ENCODE results near the gene PSME3IP1.
"Not testable (repeated sequence)": the region's sequence is repeated elsewhere in the genome, so short reads cannot be mapped to it uniquely, and the experiment has no call there.

The PSME3IP1 gene

DNA sequence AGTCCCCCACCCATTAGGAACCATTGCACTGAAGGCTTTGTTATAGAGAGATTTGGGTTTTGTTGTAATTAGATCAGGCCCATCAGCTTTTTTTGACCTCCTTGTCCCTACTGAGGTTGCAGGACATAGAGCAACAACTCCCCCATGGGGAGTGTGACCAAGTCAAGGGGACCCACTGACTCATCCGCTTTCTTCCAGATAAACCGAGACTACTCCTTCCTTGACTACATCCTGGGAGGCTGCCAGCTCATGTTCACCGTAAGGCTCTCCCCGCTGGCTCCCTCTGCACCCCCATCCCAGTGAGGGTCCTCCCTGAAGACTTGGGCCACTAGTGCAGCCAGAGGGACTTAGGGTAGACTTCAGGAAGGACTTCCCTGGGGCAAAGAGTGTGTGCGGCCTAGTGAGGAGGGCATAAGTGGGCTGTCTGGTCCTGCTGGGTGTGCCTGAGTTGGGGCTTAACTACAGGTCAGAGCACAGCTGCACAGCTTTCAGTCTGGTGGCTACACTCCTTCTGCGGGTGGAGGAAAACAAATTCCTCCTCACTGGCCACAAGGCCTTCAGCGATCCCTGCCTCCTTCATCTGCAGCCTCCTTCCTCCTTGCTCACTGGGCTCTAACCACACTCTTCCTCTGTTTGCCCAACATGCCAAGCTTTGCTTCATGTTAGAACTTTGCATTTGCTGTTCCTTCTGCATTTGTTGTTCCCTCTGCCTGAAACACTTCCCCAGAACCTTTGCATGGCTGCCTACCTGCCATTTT is 62.4 kb downstream of the PSME3IP1 start:
- DNase-seq, result no peak

DNA sequence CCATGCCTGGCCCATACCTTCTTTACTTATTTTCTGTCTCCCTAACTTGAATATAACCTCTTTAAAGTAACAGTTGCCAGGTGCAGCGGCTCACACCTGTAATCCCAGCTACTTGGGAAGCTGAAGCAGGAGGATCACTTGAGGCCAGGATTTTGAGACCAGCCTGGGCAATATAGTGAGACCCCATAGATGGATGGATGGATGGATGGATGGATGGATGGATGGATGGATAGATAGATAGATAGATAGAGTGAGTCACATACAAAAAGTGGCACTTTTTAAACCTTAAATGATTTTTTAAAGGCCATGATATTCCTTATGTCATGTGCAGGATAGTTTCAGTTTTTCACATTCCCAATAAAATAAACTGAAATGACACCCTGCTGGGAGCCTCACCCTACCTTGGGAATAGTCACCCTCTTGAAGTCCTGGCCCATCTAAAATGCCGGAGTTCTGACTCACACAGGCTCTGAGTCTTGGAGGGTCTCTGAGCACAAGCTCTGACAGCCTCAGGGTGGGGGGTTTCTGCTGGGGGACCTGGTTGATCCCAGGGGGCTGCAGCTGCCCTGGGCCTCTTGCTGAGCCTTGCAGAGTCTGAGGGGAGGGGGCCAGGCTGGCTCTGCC is 67.3 kb downstream of the PSME3IP1 start:
- no peak for DNase-seq

DNA sequence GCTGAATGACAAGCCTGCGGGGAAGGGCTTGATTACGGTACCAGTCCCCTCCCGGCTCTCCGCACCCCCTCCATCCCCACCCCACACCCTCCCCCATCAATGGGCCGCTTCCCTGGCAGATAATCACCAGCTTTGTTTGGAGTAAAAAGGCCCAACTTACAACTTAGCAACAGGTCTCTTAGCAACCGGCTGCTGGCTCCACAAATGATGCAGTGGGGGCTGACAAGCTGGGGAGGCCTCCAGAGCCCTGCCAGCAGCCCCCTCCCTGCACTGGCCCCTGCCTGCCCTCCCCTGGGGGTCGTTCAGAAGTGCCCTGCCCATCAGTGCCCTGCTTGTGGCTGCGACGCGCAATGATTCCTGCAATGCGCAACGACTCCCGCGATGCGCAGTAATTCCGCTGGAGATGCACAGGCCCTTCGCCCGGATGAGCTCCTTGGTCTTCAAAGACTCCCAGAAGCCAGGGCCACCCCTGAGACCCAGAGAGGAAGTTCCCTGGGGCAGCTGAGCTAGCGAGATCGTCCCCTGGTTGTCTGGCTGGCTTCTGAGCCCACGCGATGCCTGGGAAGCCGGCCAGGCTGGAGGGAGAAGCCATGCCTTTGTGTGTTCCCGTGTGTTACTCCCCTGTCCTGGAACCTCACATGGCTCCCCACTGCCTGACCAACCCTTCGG is 70.2 kb downstream of the PSME3IP1 start:
- no peak for DNase-seq

DNA sequence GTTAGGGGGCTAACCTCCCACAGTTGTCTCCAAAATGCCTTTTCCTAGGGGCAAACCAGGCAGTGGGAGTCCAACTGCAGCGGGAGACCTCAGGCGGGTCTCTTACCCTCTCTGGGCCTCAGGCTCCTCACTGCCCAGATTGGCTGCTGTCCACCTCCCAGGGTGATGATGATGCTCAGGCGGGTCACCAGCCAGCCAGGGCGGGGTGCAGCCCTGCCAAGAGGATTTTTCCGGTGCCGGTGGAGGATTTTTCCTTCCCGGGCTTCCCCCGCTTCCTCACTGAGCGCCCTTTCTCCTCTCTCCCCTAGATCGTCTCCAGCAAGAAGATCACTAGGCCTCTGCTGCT is 70.7 kb downstream of the PSME3IP1 start:
- DNase-seq, result no peak

DNA sequence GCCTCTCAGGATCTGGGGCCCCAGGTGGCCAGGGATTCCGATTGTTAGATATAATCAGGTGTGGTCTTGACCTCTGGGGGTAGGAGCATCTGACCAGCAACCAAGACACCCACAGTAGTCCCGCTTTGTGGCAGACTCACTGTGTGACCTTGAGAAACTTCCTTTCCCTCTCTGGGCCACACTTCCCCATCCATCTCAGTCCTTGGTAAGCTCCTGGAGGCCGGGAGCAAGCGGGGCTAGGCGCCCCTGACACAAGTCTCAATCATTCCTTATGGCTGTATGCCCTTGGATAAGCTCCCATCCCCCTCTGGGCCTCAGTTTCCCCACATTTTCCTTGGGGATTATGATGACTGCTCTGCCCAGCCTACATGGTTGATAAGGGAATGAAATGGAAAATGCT is 72.2 kb downstream of the PSME3IP1 start:
- DNase-seq, result no peak

DNA sequence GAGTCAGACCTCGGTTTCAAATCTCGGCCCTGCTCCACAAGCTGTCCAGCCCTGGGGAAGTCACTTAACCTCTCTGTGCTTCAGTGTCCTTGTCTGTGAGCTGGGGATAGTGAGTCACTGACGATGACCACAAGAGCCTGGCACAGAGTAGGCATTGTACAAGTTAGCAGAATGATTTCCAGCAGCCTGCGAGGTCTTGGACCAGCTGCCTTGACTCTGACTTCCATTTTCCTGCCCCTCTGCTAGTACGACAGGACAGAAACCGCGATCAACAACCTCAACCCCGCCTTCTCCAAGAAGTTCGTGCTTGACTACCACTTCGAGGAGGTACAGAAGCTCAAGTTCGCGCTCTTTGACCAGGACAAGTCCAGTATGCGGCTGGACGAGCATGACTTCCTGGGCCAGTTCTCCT is 72.8 kb downstream of the PSME3IP1 start:
- no peak for DNase-seq

DNA sequence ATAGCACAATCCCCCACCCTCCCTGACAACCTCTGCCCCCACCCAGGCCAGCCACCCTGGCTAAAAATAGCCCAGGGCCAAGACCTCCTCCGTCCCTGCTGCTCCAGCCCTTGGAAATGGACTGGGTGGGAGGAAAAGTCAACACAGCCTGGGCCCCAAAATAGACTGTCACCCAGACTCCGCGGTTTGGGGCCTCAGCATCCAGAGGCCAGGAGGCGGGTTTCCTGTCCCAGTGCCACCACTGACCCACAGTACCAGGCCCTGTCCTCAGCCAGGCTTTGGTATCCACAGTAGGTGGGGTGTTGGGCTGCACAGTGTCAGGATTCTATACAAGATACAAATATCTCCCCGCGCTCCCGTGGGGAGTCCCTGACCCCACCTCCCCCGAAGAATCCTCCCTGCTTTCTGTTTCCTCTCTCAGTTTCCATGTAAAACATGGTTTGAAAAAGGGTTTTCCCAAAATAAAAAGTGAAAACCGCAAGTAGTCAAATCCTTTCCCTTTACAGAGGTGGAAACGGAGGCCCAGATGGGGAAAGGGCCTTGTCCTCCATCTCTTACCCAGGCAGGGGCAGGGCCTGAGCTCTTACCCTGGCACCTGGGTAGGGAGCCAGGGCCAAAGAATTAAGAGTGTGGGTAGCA is 73.3 kb downstream of the PSME3IP1 start:
- DNase-seq, result no peak

DNA sequence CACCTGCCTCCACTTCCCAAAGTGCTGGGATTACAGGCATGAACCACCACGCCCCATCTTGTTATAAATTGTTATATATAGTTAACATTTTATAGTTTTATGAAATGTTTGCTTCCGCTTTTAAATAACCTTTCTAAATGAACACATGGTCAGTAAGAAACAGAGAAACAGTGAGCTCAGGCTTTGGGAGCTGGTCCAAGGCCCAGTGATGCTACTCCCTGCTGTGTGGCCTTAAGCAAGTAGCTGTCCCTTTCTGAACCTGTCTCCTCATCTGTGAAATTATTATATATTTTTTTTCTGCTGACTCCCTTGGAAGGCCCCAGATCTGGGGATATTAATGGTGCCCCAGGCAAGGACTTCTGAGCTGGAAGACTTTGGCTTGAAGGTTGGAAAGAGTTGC is 74.4 kb downstream of the PSME3IP1 start:
- no peak for DNase-seq

DNA sequence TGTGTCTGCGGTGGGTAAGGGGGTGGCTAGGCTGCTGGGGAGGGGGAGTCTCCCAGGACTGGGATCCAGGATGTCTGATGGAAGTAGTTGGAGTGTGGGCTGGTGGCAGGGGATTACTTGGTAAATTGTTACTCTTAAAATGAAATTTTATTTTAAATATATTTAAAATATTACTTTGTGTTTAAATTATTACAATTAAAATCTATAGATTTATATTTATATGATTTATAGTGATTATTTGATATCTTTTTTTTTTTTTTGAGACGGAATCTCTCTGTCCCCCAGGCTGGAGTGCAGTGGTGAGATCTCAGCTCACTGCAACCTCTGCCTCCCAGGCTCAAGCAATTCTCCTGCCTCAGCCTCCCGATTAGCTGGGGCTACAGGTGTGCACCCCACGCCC is 74.9 kb downstream of the PSME3IP1 start:
- no peak for DNase-seq

DNA sequence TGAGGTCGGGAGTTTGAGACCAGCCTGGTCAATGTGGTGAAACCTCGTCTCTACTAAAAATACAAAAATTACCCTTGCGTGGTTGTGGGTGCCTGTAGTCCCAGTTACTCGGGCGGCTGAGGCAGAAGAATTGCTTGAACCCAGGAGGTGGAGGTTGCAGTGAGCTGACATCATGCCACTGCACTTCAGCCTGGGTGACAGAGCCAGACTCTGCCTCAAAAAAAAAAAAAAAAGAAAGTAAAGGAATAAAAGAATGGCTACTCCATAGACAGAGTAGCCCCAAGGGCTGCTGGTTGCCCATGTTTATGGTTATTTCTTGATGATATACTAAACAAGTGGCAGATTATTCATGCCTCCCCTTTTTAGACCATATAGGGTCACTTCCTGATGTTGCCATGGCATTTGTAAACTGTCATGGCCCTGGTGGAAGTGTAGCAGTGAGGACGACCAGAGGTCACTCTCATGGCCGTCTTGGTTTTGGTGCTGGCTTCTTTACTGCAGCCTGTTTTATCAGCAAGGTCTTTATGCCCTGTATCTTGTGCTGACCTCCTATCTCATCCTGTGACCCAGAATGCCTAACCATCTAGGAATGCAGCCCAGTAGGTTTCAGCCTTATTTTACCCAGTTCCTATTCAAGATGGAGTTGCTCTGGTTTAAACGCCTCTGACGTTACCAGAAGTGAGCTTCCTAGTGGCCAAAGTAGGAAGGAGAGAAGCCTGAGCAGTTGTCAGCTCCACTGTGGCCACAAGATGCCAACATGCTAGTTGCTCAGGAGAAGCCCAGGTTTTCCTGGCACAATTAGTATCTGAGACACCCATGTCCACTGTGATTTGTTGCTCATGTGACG is 76.4 kb downstream of the PSME3IP1 start:
- DNase-seq, result not testable (repeated sequence)

DNA sequence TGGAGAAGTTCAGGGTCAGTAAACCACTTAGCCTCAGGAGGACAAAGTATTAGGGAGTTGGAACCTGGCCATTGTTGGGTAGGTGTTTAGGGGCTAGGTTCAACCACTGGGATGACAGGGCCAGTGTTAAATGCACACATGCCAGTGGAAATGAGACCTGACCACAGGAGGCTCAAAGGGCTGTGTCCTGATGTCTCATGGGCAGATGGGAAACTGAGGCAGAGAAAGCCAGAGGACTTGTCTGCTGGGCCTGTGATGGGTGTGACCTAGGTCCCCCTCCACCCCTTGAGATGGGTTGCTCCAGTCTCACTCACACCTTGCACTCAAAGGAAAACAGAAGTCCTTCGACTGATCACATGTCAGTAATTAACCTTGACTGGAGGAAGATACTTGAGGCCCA is 77.4 kb downstream of the PSME3IP1 start:
- no peak for DNase-seq

DNA sequence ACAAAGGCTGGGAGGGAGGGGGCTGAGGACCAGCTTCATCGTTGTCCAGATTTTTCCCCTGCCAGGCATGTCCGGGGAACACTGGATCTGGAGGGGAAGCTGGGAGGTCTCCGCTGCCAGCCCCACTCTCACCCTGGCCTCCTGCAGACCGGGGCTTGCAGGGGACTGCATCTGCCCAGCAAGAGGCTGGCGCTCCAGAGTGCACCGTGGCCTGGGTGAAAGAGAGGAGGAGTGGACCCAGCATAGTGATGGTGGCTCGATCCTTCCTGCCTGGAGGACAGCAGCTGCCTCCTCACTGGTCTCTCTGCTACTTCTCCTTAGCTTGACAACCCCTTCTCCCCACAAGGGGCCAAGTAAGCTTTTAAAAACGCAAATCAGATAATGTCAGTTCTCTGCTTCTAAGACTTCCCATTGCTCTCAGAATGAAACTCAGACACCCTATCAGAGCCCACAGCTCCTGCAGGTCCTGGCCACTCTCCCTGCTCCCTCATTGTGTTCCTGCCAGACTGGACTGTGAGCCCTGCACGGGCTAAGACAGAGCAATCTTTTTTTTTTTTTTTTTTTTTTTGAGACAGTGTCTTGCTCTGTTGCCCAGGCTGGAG is 78.4 kb downstream of the PSME3IP1 start:
- no peak for DNase-seq

DNA sequence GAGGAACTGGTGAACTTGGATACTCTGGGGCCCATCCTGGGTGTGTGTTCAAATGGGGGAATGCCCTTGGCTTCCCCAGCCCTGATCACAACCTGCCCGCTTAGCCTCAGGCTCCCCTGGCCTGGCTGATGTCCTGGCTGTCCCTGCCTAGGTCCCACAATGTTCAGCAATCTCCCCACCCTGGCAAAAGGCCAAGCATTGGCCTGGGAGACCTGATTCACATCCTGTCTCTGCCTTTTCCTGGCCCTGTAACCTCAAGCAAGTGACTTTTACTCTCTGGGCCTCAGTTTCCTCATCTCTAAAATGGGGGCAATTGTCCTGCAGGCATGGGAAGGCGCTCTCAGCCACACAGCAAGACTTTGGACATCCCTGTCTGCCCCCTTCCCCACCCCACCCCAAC is 79.1 kb downstream of the PSME3IP1 start:
- DNase-seq, result no peak

DNA sequence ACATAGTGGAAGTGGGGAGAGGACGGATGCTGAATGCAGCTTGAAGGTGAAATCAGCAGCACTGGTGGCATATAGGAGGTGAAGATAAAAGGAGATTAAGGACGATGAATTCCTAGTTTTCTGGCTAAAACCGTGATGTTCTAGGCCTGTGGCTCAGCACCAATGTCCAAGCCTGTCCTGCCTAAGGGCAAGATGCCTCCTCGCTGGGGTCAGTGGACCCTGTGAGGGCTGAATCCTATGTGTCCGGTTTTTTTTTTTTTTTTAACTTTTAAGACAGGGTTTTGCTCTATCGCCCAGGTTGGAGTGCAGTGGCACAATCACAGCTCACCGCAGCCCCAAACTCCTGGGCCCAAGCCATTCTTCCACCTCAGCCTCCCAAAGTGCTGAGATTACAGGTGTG is 80.7 kb downstream of the PSME3IP1 start:
- DNase-seq, result no peak

DNA sequence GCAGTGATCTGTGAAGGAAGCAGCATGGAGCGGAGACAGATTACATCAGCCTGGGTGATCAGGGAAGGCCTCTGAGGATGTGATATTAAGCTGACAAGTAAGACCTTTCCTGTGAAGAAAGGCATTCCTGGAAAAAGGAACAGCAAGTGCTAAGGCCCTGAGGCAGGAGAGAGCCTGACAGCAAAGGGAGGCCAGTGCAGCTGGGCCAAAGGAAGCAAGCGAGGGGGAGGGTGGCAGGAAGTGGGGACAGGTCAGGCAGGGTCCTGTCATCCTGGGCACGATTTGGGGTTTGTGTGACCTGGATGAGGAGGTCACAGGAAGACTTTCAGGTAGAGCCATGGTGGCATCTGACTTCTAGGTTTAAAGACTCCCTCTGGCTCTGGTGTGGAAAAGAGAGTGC is 81.1 kb downstream of the PSME3IP1 start:
- no peak for DNase-seq

DNA sequence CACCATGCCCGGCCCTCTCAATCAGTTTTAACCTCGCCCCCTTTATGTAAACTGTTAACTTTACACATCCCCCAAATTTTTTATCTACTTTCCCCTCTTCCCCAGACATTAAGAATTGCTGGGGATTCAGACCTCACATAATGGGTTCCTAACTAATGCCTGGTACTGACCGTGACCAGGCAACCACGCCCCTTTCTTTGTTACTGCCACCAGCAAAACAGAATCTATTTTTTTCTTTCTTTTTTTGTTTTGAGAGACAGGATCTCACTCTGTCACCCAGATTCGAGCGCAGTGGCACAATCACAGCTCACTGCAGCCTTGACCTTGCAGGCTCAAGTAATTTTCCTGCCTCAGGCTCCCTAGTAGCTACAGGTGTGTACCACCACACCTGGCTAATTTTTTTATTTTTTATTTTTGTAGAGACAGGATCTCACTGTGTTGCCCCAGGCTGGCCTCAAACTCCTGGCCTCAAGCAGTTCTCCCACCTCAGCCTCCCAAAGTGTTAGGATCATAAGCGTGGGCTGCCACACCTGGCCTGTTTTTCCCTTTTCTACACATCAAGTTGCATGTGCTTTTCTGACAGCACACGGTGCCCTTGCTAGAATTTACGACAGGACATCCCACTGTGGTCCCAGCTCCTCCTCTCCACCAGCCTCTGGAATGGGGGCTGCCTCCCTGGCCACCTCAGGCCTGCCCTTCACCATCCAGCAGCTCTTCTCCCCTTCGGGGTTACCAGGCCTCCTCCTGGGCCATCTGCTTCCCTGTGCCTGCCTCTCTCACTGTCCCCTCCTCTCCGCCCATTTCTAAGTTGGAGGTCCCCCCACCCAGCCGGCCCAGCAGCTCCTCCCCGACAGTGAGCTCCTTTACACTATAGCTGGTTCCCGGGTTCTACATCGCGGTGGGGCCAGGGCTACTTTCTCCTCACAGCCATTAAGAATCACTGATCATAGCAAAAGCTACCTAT is 82.7 kb downstream of the PSME3IP1 start:
- no peak for DNase-seq

Data from NCI-H2171 treated with DMSO at 0.1 percent for 48 hours (cell line).